Stimulated activated naive B cell treated with anti-CD40 and anti-IgM and Interleukin-4, amounts not matched to agents 10 μg/mL and 1 μg/mL and 100 μg/mL, for 72 hours (primary cell): Measurements from ENCODE around the gene CCDC116.
"Not testable (repeated sequence)": the region's sequence is repeated elsewhere in the genome, so short reads cannot be mapped to it uniquely, and the experiment has no call there.

Experiments used
- ATAC-seq, 2 donors: fragments of 150-1000 bp; cut with Tn5 transposase; replicated peaks; 2 replicates each; pipeline ENCODE4 v1.10.0; 2021; ENCODE audit warnings: moderate library complexity in 1 of 2
- DNase-seq: peaks from one replicate; pipeline ENCODE4 v3.0.0; 2021
- H3K27ac Mint-ChIP-seq: one replicate; pipeline ENCODE4 v1.8.0; 2022; ENCODE audit warnings: mild to moderate bottlenecking, mixed read lengths
- H3K27me3 Mint-ChIP-seq, 2 donors: one replicate each; pipeline ENCODE4 v1.8.0; 2022; ENCODE audit warnings: mixed read lengths in 2 of 2
- H3K36me3 Mint-ChIP-seq, 2 donors: one replicate each; pipeline ENCODE4 v1.8.0; 2022; ENCODE audit warnings: mixed read lengths in 2 of 2, mild to moderate bottlenecking in 1 of 2
- H3K4me1 Mint-ChIP-seq, 2 donors: one replicate each; pipeline ENCODE4 v1.8.0; 2022; ENCODE audit warnings: mixed read lengths in 2 of 2, mild to moderate bottlenecking in 1 of 2
- H3K4me3 Mint-ChIP-seq, 2 donors: one replicate each; pipeline ENCODE4 v1.8.0; 2022; ENCODE audit warnings: mild to moderate bottlenecking in 2 of 2, mixed read lengths in 2 of 2, moderate library complexity in 1 of 2
- H3K9me3 Mint-ChIP-seq, 2 donors: one replicate each; pipeline ENCODE4 v1.8.0; 2022; ENCODE audit warnings: mixed read lengths in 2 of 2, mild to moderate bottlenecking in 1 of 2

CCDC116 gene

GRCh38 chr22:21632931-21633330 lies 371 bp downstream of the CCDC116 start:
- no peak for ATAC-seq
- no peak for DNase-seq
- Mint-ChIP-seq H3K36me3 (peaks cover 9 to 10% of the 10 kb centered on the region in 2 donors), H3K4me1 (peaks cover 13 to 39% of the 10 kb centered on the region in 2 donors), H3K27ac (no peak overlapping the region), H3K4me3 (no peak overlapping the region), H3K27me3 (no peaks in the 10 kb centered on the region), H3K9me3 (peaks cover 0 to 5% of the 10 kb centered on the region in 2 donors)

- no peak overlapping the region for H3K4me3 Mint-ChIP-seq
- H3K9me3 Mint-ChIP-seq, result peaks cover 0 to 3% of the 10 kb centered on the region in 2 donors
- no peak for ATAC-seq
- peaks cover 4% of the 10 kb centered on the region in 2 donors for H3K36me3 Mint-ChIP-seq
- H3K27ac Mint-ChIP-seq, result no peak overlapping the region
- peaks cover 8 to 34% of the 10 kb centered on the region in 2 donors for H3K4me1 Mint-ChIP-seq
- H3K27me3 Mint-ChIP-seq, result no peaks in the 10 kb centered on the region
- no peak for DNase-seq
Observed at GRCh38 chr22:21633481-21633880, 921 bp downstream of the CCDC116 start.

- DNase-seq, result no peak
- ATAC-seq, result no peak
- H3K27ac Mint-ChIP-seq, result no peak overlapping the region
- peaks cover 8 to 30% of the 10 kb centered on the region in 2 donors for H3K4me1 Mint-ChIP-seq
- H3K4me3 Mint-ChIP-seq, result no peak overlapping the region
- peaks cover 1 to 3% of the 10 kb centered on the region in 2 donors for H3K36me3 Mint-ChIP-seq
- H3K27me3 Mint-ChIP-seq, result no peaks in the 10 kb centered on the region
- H3K9me3 Mint-ChIP-seq, result peaks cover 0 to 3% of the 10 kb centered on the region in 2 donors
Observed at GRCh38 chr22:21634081-21634480, 1.5 kb downstream of the CCDC116 start.

- Mint-ChIP-seq H3K27me3 (no peaks in the 10 kb centered on the region), H3K4me1 (peaks cover 6 to 27% of the 10 kb centered on the region in 2 donors), H3K9me3 (peaks cover 0 to 2% of the 10 kb centered on the region in 2 donors), H3K4me3 (no peak overlapping the region), H3K27ac (no peak overlapping the region), H3K36me3 (no peaks in the 10 kb centered on the region)
- ATAC-seq (no peak), DNase-seq (no peak)
Observed at GRCh38 chr22:21634844-21635243, 2.3 kb downstream of the CCDC116 start.

GRCh38 chr22:21635771-21636510 lies 3.4 kb downstream of the CCDC116 start:
- Mint-ChIP-seq H3K4me3 (no peak overlapping the region), H3K4me1 (peaks cover 5 to 22% of the 10 kb centered on the region in 2 donors), H3K27me3 (no peaks in the 10 kb centered on the region), H3K9me3 (peaks cover 0 to 2% of the 10 kb centered on the region in 2 donors), H3K27ac (no peak overlapping the region), H3K36me3 (no peaks in the 10 kb centered on the region)
- DNase-seq, result no peak
- no peak for ATAC-seq

GRCh38 chr22:21636629-21637218 lies 4.2 kb downstream of the CCDC116 start:
- Mint-ChIP-seq H3K9me3 (peaks cover 0 to 2% of the 10 kb centered on the region in 2 donors), H3K27ac (no peak overlapping the region), H3K4me1 (peaks cover 8 to 23% of the 10 kb centered on the region in 2 donors), H3K27me3 (no peaks in the 10 kb centered on the region), H3K36me3 (no peaks in the 10 kb centered on the region), H3K4me3 (no peak overlapping the region)
- ATAC-seq (no peak), DNase-seq (no peak)

- H3K36me3 Mint-ChIP-seq, ATAC-seq, DNase-seq, H3K4me3 Mint-ChIP-seq, H3K27me3 Mint-ChIP-seq, H3K27ac Mint-ChIP-seq, H3K9me3 Mint-ChIP-seq: not testable (repeated sequence)
- H3K4me1 Mint-ChIP-seq, result peaks cover 13 to 26% of the 10 kb centered on the region in 2 donors
Observed at GRCh38 chr22:21637450-21637849, 4.9 kb downstream of the CCDC116 start.

GRCh38 chr22:21639359-21639758 lies 6.8 kb downstream of the CCDC116 start:
- DNase-seq, result no peak
- Mint-ChIP-seq H3K4me3 (no peak overlapping the region), H3K27ac (no peak overlapping the region), H3K27me3 (no peaks in the 10 kb centered on the region), H3K36me3 (peaks cover 5 to 12% of the 10 kb centered on the region in 2 donors), H3K9me3 (no peaks in the 10 kb centered on the region), H3K4me1 (peaks cover 21 to 35% of the 10 kb centered on the region in 2 donors)
- ATAC-seq, result no peak

GRCh38 chr22:21640810-21641209 lies 8.2 kb downstream of the CCDC116 start:
- Mint-ChIP-seq H3K9me3 (no peaks in the 10 kb centered on the region), H3K27ac (no peak overlapping the region), H3K27me3 (no peaks in the 10 kb centered on the region), H3K4me1 (peaks cover 21 to 35% of the 10 kb centered on the region in 2 donors), H3K36me3 (peaks cover 5 to 12% of the 10 kb centered on the region in 2 donors), H3K4me3 (peak overlapping the region in 1 of 2 donors; percentile 98)
- ATAC-seq, result no peak
- DNase-seq, result no peak

- H3K4me3 Mint-ChIP-seq, result peak overlapping the region; percentile 92 to 98
- DNase-seq (no peak), ATAC-seq (no peak)
- H3K4me1 Mint-ChIP-seq, result peaks cover 25 to 39% of the 10 kb centered on the region in 2 donors
- H3K9me3 Mint-ChIP-seq, result no peaks in the 10 kb centered on the region
- peaks cover 8 to 17% of the 10 kb centered on the region in 2 donors for H3K36me3 Mint-ChIP-seq
- H3K27ac Mint-ChIP-seq, result peak overlapping the region; percentile 90
- H3K27me3 Mint-ChIP-seq, result no peaks in the 10 kb centered on the region
Observed at GRCh38 chr22:21641417-21641788, 8.8 kb downstream of the CCDC116 start.

GRCh38 chr22:21641789-21642583 lies 9.4 kb downstream of the CCDC116 start, which contains the start of gene SDF2L1:
SDF2L1 (plus strand) TSS chr22:21642302; CDS start chr22:21642337, 35 bp downstream.
- Mint-ChIP-seq H3K4me3 (peak within 1 kb of the TSS; percentile 92 to 98), H3K9me3 (no peaks in the 10 kb centered on the region), H3K27me3 (no peaks in the 10 kb centered on the region), H3K36me3 (peaks cover 13 to 23% of the 10 kb centered on the region in 2 donors), H3K27ac (peak within 1 kb of the TSS; percentile 90), H3K4me1 (peaks cover 29 to 45% of the 10 kb centered on the region in 2 donors)
- peak; percentile 97 to 98 for ATAC-seq
- DNase-seq, result peak; percentile 98

- DNase-seq (peak; percentile 49), ATAC-seq (peak; percentile 13 to 20)
- no peaks in the 10 kb centered on the region for H3K9me3 Mint-ChIP-seq
- H3K27ac Mint-ChIP-seq, result peak overlapping the region; percentile 90
- peak overlapping the region; percentile 92 to 98 for H3K4me3 Mint-ChIP-seq
- H3K27me3 Mint-ChIP-seq, result no peaks in the 10 kb centered on the region
- peaks cover 13 to 23% of the 10 kb centered on the region in 2 donors for H3K36me3 Mint-ChIP-seq
- peaks cover 29 to 46% of the 10 kb centered on the region in 2 donors for H3K4me1 Mint-ChIP-seq
Observed at GRCh38 chr22:21642584-21643448, 10.3 kb downstream of the CCDC116 start.

- no peak for DNase-seq
- Mint-ChIP-seq H3K4me3 (peak overlapping the region; percentile 92 to 98), H3K9me3 (no peaks in the 10 kb centered on the region), H3K36me3 (peaks cover 16 to 26% of the 10 kb centered on the region in 2 donors), H3K4me1 (peaks cover 29 to 46% of the 10 kb centered on the region in 2 donors), H3K27ac (peak overlapping the region; percentile 90), H3K27me3 (no peaks in the 10 kb centered on the region)
- ATAC-seq, result no peak
Observed at GRCh38 chr22:21643533-21644357, 11.2 kb downstream of the CCDC116 start.
